Stimulated activated effector memory CD8-positive, alpha-beta T cell treated with anti-CD3 and anti-CD28 coated beads, Interleukin-12 subunit alpha, Interleukin-12 subunit beta, amount 100 ng/mL, for 72 hours (primary cell): ENCODE measurements around the gene PDP2.

Experiments
- ATAC-seq: fragments of 150-1000 bp; cut with Tn5 transposase; 2 replicates; pipeline ENCODE4 v1.10.0; 2021
- DNase-seq, 2 donors: peaks; one replicate each; pipeline ENCODE4 v3.0.0; 2021 to 2022; ENCODE audit warnings: low spot score in 2 of 2
- H3K27ac Mint-ChIP-seq: one replicate; pipeline ENCODE4 v1.8.0; 2022; ENCODE audit warnings: mild to moderate bottlenecking, mixed read lengths
- H3K36me3 Mint-ChIP-seq: one replicate; pipeline ENCODE4 v1.8.0; 2022; ENCODE audit warnings: mild to moderate bottlenecking, mixed read lengths
- H3K4me1 Mint-ChIP-seq: one replicate; pipeline ENCODE4 v1.8.0; 2022; ENCODE audit warnings: mixed read lengths
- H3K4me3 Mint-ChIP-seq: one replicate; pipeline ENCODE4 v1.8.0; 2022; ENCODE audit warnings: mild to moderate bottlenecking, mixed read lengths
- H3K9me3 Mint-ChIP-seq: one replicate; pipeline ENCODE4 v1.8.0; 2022; ENCODE audit warnings: mixed read lengths

PDP2 gene

GRCh38 chr16:66902648-66903543 is 22.6 kb downstream of the PDP2 start:
- peaks cover 9% of the 10 kb centered on the region for H3K4me1 Mint-ChIP-seq
- no peak for DNase-seq
- no peak overlapping the region for H3K4me3 Mint-ChIP-seq
- ATAC-seq: no peak
- no peak overlapping the region for H3K27ac Mint-ChIP-seq
- no peaks in the 10 kb centered on the region for H3K9me3 Mint-ChIP-seq
- no peaks in the 10 kb centered on the region for H3K36me3 Mint-ChIP-seq

GRCh38 chr16:66903544-66904427 is 23.5 kb downstream of the PDP2 start:
- Mint-ChIP-seq H3K9me3 (no peaks in the 10 kb centered on the region), H3K27ac (peak overlapping the region; percentile 12), H3K4me3 (no peak overlapping the region), H3K36me3 (no peaks in the 10 kb centered on the region), H3K4me1 (peaks cover 9% of the 10 kb centered on the region)
- ATAC-seq: no peak
- no peak for DNase-seq

GRCh38 chr16:66904428-66904845 is 24.1 kb downstream of the PDP2 start:
- DNase-seq (no peak), ATAC-seq (no peak)
- peaks cover 9% of the 10 kb centered on the region for H3K4me1 Mint-ChIP-seq
- no peaks in the 10 kb centered on the region for H3K9me3 Mint-ChIP-seq
- no peak overlapping the region for H3K27ac Mint-ChIP-seq
- no peaks in the 10 kb centered on the region for H3K36me3 Mint-ChIP-seq
- H3K4me3 Mint-ChIP-seq: no peak overlapping the region

- Mint-ChIP-seq H3K4me1 (peaks cover 9% of the 10 kb centered on the region), H3K27ac (no peak overlapping the region), H3K9me3 (no peaks in the 10 kb centered on the region), H3K36me3 (no peaks in the 10 kb centered on the region), H3K4me3 (no peak overlapping the region)
- no peak for ATAC-seq
- DNase-seq: no peak
Measured at GRCh38 chr16:66904846-66905632, 24.7 kb downstream of the PDP2 start.

GRCh38 chr16:66905633-66906539 is 25.6 kb downstream of the PDP2 start:
- Mint-ChIP-seq H3K4me1 (peaks cover 9% of the 10 kb centered on the region), H3K4me3 (no peak overlapping the region), H3K27ac (no peak overlapping the region), H3K9me3 (no peaks in the 10 kb centered on the region), H3K36me3 (no peaks in the 10 kb centered on the region)
- DNase-seq (no peak), ATAC-seq (peak; percentile 20)

- Mint-ChIP-seq H3K9me3 (no peaks in the 10 kb centered on the region), H3K36me3 (no peaks in the 10 kb centered on the region), H3K27ac (no peak overlapping the region), H3K4me1 (peaks cover 9% of the 10 kb centered on the region), H3K4me3 (no peak overlapping the region)
- ATAC-seq: no peak
- DNase-seq: no peak
Measured at GRCh38 chr16:66906916-66907836, 26.9 kb downstream of the PDP2 start.

GRCh38 chr16:66908116-66908515 is 27.8 kb downstream of the PDP2 start:
- peaks cover 9% of the 10 kb centered on the region for H3K4me1 Mint-ChIP-seq
- no peaks in the 10 kb centered on the region for H3K36me3 Mint-ChIP-seq
- DNase-seq (no peak), ATAC-seq (no peak)
- no peak overlapping the region for H3K4me3 Mint-ChIP-seq
- no peak overlapping the region for H3K27ac Mint-ChIP-seq
- no peaks in the 10 kb centered on the region for H3K9me3 Mint-ChIP-seq

GRCh38 chr16:66908762-66909559 is 28.6 kb downstream of the PDP2 start:
- ATAC-seq: no peak
- Mint-ChIP-seq H3K9me3 (no peaks in the 10 kb centered on the region), H3K4me1 (peaks cover 9% of the 10 kb centered on the region), H3K4me3 (no peak overlapping the region), H3K27ac (no peak overlapping the region), H3K36me3 (no peaks in the 10 kb centered on the region)
- no peak for DNase-seq

- no peak overlapping the region for H3K4me3 Mint-ChIP-seq
- ATAC-seq (no peak), DNase-seq (no peak)
- no peaks in the 10 kb centered on the region for H3K9me3 Mint-ChIP-seq
- H3K4me1 Mint-ChIP-seq: peaks cover 9% of the 10 kb centered on the region
- no peaks in the 10 kb centered on the region for H3K36me3 Mint-ChIP-seq
- H3K27ac Mint-ChIP-seq: no peak overlapping the region
Measured at GRCh38 chr16:66910175-66910940, 30.0 kb downstream of the PDP2 start.

- Mint-ChIP-seq H3K4me3 (no peak overlapping the region), H3K27ac (no peak overlapping the region), H3K9me3 (no peaks in the 10 kb centered on the region), H3K4me1 (peaks cover 5% of the 10 kb centered on the region), H3K36me3 (no peaks in the 10 kb centered on the region)
- no peak for ATAC-seq
- DNase-seq: no peak
Measured at GRCh38 chr16:66911112-66911511, 30.8 kb downstream of the PDP2 start.

- Mint-ChIP-seq H3K36me3 (no peaks in the 10 kb centered on the region), H3K4me3 (no peak overlapping the region), H3K9me3 (no peaks in the 10 kb centered on the region), H3K4me1 (no peaks in the 10 kb centered on the region), H3K27ac (no peak overlapping the region)
- ATAC-seq (no peak), DNase-seq (no peak)
Measured at GRCh38 chr16:66911801-66912200, 31.5 kb downstream of the PDP2 start.

- Mint-ChIP-seq H3K36me3 (no peaks in the 10 kb centered on the region), H3K4me1 (no peaks in the 10 kb centered on the region), H3K9me3 (no peaks in the 10 kb centered on the region), H3K27ac (no peak overlapping the region), H3K4me3 (no peak overlapping the region)
- no peak for DNase-seq
- no peak for ATAC-seq
Measured at GRCh38 chr16:66913081-66913480, 32.8 kb downstream of the PDP2 start.
